ENCODE results near the gene TCEAL9. TPM values are rescaled to one million over a fixed set of nuclear protein-coding genes. Genes with fewer than 3 reads are reported as not detected.

TCEAL9 gene
- total RNA-seq, 1 donor from 2014 or later = 126 TPM

DNA sequence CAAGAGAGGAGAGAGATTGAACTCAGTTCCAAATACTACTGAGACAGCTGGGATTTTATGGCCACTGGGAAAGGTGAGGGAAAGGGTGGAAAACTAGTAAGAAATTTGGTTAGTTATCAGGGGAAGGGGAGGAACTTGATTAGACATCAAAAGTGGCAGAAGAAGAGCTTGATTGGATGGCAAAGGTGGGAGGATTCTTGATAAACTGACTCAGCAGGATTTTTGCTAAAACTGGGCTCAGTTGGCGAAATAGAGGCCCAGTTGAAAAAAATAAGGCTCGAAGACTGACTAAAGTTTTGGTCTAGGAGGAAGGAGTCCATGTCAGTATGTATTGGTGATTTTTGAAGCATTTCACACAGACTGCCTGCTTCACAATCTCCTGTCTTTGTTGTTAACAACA, 30.0 kb downstream of the TCEAL9 start:
- Mint-ChIP-seq H3K4me1 (ENCODE audit: unreplicated experiment) (no peaks in the 10 kb centered on the region), H3K27me3 (ENCODE audit: unreplicated experiment) (peaks cover 2% of the 10 kb centered on the region), H3K27ac (ENCODE audit: unreplicated experiment) (no peak overlapping the region), H3K4me3 (ENCODE audit: unreplicated experiment) (no peak overlapping the region), H3K9me3 (ENCODE audit: unreplicated experiment) (no peaks in the 10 kb centered on the region), H3K36me3 (ENCODE audit: low read depth, unreplicated experiment) (no peaks in the 10 kb centered on the region)
- TF ChIP-seq, protein P1, sequence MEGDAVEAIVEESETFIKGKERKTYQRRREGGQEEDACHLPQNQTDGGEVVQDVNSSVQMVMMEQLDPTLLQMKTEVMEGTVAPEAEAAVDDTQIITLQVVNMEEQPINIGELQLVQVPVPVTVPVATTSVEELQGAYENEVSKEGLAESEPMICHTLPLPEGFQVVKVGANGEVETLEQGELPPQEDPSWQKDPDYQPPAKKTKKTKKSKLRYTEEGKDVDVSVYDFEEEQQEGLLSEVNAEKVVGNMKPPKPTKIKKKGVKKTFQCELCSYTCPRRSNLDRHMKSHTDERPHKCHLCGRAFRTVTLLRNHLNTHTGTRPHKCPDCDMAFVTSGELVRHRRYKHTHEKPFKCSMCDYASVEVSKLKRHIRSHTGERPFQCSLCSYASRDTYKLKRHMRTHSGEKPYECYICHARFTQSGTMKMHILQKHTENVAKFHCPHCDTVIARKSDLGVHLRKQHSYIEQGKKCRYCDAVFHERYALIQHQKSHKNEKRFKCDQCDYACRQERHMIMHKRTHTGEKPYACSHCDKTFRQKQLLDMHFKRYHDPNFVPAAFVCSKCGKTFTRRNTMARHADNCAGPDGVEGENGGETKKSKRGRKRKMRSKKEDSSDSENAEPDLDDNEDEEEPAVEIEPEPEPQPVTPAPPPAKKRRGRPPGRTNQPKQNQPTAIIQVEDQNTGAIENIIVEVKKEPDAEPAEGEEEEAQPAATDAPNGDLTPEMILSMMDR (IDR thresholded peaks at IDR 0.05; ENCODE audit: unreplicated experiment) = no peak
- no peak for DNase-seq (ENCODE audit: low spot score)

GRCh38 chrX:103393487-103393886, 37.2 kb downstream of the TCEAL9 start:
- H3K4me3 Mint-ChIP-seq (ENCODE audit: unreplicated experiment) = no peak overlapping the region
- no peaks in the 10 kb centered on the region for H3K36me3 Mint-ChIP-seq (ENCODE audit: low read depth, unreplicated experiment)
- DNase-seq (ENCODE audit: low spot score) = no peak
- no peaks in the 10 kb centered on the region for H3K27me3 Mint-ChIP-seq (ENCODE audit: unreplicated experiment)
- TF ChIP-seq, protein P1 (IDR thresholded peaks at IDR 0.05; ENCODE audit: unreplicated experiment) = no peak
- H3K27ac Mint-ChIP-seq (ENCODE audit: unreplicated experiment) = no peak overlapping the region
- H3K4me1 Mint-ChIP-seq (ENCODE audit: unreplicated experiment) = peaks cover 5% of the 10 kb centered on the region
- H3K9me3 Mint-ChIP-seq (ENCODE audit: unreplicated experiment) = no peaks in the 10 kb centered on the region

DNA sequence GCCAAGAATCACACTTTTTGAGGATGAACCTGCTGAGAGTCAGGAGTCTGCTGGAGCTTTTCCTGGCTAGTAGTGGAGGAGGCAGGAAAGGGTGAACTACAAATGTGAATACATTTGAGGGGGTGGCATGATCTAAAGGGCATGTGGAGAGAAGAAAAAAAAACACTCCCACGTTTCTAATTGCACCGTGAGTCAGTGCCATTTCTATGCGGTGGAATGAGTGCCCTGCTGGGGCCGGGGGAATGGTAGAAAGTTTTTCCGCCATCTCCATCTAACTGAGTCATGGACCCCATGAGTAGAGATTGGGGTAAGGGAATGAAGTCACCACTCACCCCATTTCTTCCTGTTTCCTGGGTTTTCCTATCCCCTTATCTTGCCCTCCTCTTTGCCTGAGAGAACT, 39.9 kb downstream of the TCEAL9 start:
- Mint-ChIP-seq H3K27ac (ENCODE audit: unreplicated experiment) (no peak overlapping the region), H3K36me3 (ENCODE audit: low read depth, unreplicated experiment) (no peaks in the 10 kb centered on the region), H3K9me3 (ENCODE audit: unreplicated experiment) (no peaks in the 10 kb centered on the region), H3K4me3 (ENCODE audit: unreplicated experiment) (no peak overlapping the region), H3K4me1 (ENCODE audit: unreplicated experiment) (peaks cover 5% of the 10 kb centered on the region), H3K27me3 (ENCODE audit: unreplicated experiment) (no peaks in the 10 kb centered on the region)
- no peak for DNase-seq (ENCODE audit: low spot score)
- TF ChIP-seq, protein P1 (IDR thresholded peaks at IDR 0.05; ENCODE audit: unreplicated experiment) = no peak

- Mint-ChIP-seq H3K27me3 (ENCODE audit: unreplicated experiment) (no peaks in the 10 kb centered on the region), H3K4me3 (ENCODE audit: unreplicated experiment) (no peak overlapping the region), H3K4me1 (ENCODE audit: unreplicated experiment) (peaks cover 5% of the 10 kb centered on the region), H3K36me3 (ENCODE audit: low read depth, unreplicated experiment) (no peaks in the 10 kb centered on the region), H3K9me3 (ENCODE audit: unreplicated experiment) (no peaks in the 10 kb centered on the region), H3K27ac (ENCODE audit: unreplicated experiment) (no peak overlapping the region)
- TF ChIP-seq, protein P1 (IDR thresholded peaks at IDR 0.05; ENCODE audit: unreplicated experiment) = no peak
- DNase-seq (ENCODE audit: low spot score) = no peak
These were observed 40.4 kb downstream of the TCEAL9 start for GRCh38 chrX:103396660-103397059.

GRCh38 chrX:103397707-103398106, 41.4 kb downstream of the TCEAL9 start:
- no peak for DNase-seq (ENCODE audit: low spot score)
- H3K9me3 Mint-ChIP-seq (ENCODE audit: unreplicated experiment) = no peaks in the 10 kb centered on the region
- TF ChIP-seq, protein P1 (IDR thresholded peaks at IDR 0.05; ENCODE audit: unreplicated experiment) = no peak
- H3K36me3 Mint-ChIP-seq (ENCODE audit: low read depth, unreplicated experiment) = no peaks in the 10 kb centered on the region
- H3K4me3 Mint-ChIP-seq (ENCODE audit: unreplicated experiment) = no peak overlapping the region
- H3K4me1 Mint-ChIP-seq (ENCODE audit: unreplicated experiment) = peaks cover 5% of the 10 kb centered on the region
- H3K27me3 Mint-ChIP-seq (ENCODE audit: unreplicated experiment) = no peaks in the 10 kb centered on the region
- no peak overlapping the region for H3K27ac Mint-ChIP-seq (ENCODE audit: unreplicated experiment)
